HepG2 (cell line): ENCODE results near the gene MCRIP2.

ENCODE experiments used
- CREM ChIP-seq, 2 experiments: sonication (generic) in 1 of 2; formaldehyde crosslinking in 1 of 2; IDR thresholded peaks; 2 replicates each; pipeline versions ENCODE4 v1.4.0 to v1.6.1; 2016 to 2020; ENCODE audit warnings: antibody characterized with exemption in 1 of 2, mild to moderate bottlenecking in 1 of 2, missing genetic modification reagents in 1 of 2
- FOXK1 ChIP-seq: sonication (generic); formaldehyde crosslinking; IDR thresholded peaks from 2 replicates; pipeline ENCODE4 v1.4.0; 2020; ENCODE audit warnings: low read depth, missing genetic modification reagents, borderline replicate concordance
- REPIN1 ChIP-seq: sonication (generic); formaldehyde crosslinking; IDR thresholded peaks from 2 replicates; pipeline ENCODE4 v1.8.0; 2022; ENCODE audit warnings: missing genetic modification reagents, low read depth, mild to moderate bottlenecking, borderline replicate concordance
- RNF2 ChIP-seq: fragments of 450-650 bp; conservative IDR thresholded peaks from 2 replicates; pipeline ENCODE4 v1.6.1; 2016; ENCODE audit warnings: low read depth
- TBL1XR1 ChIP-seq: fragments of 150-350 bp; IDR thresholded peaks from 2 replicates; pipeline ENCODE4 v1.6.1; 2014; ENCODE audit warnings: borderline replicate concordance, low read length; ENCODE audit not compliant: partially characterized antibody
- THAP11 ChIP-seq: IDR thresholded peaks from 2 replicates; pipeline ENCODE4 v1.6.1; 2016; ENCODE audit warnings: missing biosample characterization, missing genetic modification reagents
- U2AF1 ChIP-seq: fragments of 200-400 bp; formaldehyde crosslinking; optimal IDR thresholded peaks from 2 replicates; pipeline ENCODE3; 2017; ENCODE audit warnings: mild to moderate bottlenecking, low read depth, low read length
- ZNF605 ChIP-seq: sonication (generic); formaldehyde crosslinking; IDR thresholded peaks from 2 replicates; pipeline ENCODE4 v1.8.0; 2022; ENCODE audit warnings: mild to moderate bottlenecking, missing genetic modification reagents
- ZNF720 ChIP-seq: sonication (generic); formaldehyde crosslinking; IDR thresholded peaks from 2 replicates; pipeline ENCODE4 v1.4.0; 2020; ENCODE audit warnings: missing genetic modification reagents
- TF ChIP-seq, protein P1 (sequence below): sonication (generic); formaldehyde crosslinking; IDR thresholded peaks from 2 replicates; pipeline ENCODE4 v1.4.0; 2020; ENCODE audit warnings: missing genetic modification reagents
- TF ChIP-seq, protein P2 (sequence below): sonication (generic); formaldehyde crosslinking; IDR thresholded peaks from 2 replicates; pipeline ENCODE4 v1.8.0; 2022; ENCODE audit warnings: low read depth, missing genetic modification reagents
- TF ChIP-seq, protein P3 (sequence below): sonication (generic); formaldehyde crosslinking; IDR thresholded peaks from 2 replicates; pipeline ENCODE4 v1.5.0; 2020; ENCODE audit warnings: mild to moderate bottlenecking, missing genetic modification reagents, moderate library complexity
- TF ChIP-seq, protein P4 (sequence below): conservative IDR thresholded peaks from 2 replicates; pipeline ENCODE4 v1.6.1; 2018; ENCODE audit warnings: missing genetic modification reagents

DNA sequence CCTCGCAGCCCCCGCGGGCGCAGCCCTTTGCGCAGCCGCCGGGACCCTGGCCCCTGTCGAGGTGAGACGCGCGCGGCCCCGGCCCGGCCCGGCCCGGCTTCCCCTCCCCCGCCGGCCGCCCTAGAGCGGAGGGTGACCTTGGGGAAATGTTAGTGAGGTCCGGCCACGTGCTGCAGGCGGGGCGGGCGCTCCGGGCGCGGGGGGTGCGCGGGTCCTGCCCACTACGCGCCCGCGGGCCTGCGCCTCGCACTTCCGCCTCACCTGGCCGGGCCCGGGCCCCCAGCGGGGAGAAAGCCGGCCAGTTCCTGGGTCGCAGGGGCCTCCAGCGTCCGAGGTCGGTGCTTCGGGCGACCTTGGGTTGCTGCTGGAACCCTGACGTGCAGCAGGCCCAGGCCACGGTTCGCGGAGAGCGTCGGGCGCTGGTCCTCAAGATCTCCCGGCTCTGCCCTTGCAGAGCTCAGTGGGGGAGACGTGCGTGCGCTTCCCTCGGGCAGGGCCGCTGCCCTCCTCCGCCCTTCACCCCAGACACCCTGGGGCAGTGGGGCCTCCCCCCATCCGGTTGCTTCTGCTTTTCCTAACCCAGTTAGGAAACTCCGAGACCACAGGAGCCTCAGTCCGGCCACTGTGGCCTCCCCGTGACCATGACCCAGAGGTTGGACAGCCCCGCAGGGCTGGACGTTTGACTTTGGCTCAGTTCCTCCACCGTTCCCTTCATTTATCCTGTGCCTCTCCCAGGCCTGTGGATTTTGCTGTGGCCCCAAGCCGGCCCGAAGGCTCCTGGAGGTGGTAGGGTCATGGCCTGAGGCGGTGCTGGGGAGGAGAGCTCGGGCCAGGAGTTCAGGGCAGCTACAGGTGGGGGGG is 791 bp downstream of the MCRIP2 start:
- TF ChIP-seq ZNF605 (no peak), RNF2 (peak; percentile 76), CREM (IDR thresholded peaks at IDR 0.05) (no peak), CREM (CRISPR knock-in tag; IDR thresholded peaks at IDR 0.05) (no peak), U2AF1 (no peak), REPIN1 (peak; percentile 67; the same call in 1 of the 2 replicates), TBL1XR1 (no peak), FOXK1 (CRISPR knock-in tag) (no peak), THAP11 (CRISPR knock-in tag) (peak; percentile 61; the same call in 1 of the 2 replicates), ZNF720 (CRISPR knock-in tag) (no peak)
- TF ChIP-seq, protein P1, sequence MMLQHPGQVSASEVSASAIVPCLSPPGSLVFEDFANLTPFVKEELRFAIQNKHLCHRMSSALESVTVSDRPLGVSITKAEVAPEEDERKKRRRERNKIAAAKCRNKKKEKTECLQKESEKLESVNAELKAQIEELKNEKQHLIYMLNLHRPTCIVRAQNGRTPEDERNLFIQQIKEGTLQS (CRISPR knock-in tag) = peak; percentile 60; the same call in 1 of the 2 replicates
- TF ChIP-seq, protein P2, sequence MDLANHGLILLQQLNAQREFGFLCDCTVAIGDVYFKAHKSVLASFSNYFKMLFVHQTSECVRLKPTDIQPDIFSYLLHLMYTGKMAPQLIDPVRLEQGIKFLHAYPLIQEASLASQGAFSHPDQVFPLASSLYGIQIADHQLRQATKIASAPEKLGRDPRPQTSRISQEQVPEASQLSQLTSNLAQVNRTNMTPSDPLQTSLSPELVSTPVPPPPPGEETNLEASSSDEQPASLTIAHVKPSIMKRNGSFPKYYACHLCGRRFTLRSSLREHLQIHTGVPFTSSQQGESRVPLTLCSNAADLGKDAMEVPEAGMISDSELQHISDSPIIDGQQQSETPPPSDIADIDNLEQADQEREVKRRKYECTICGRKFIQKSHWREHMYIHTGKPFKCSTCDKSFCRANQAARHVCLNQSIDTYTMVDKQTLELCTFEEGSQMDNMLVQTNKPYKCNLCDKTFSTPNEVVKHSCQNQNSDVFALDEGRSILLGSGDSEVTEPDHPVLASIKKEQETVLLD = peak; percentile 45; the same call in 1 of the 2 replicates
- TF ChIP-seq, protein P3, sequence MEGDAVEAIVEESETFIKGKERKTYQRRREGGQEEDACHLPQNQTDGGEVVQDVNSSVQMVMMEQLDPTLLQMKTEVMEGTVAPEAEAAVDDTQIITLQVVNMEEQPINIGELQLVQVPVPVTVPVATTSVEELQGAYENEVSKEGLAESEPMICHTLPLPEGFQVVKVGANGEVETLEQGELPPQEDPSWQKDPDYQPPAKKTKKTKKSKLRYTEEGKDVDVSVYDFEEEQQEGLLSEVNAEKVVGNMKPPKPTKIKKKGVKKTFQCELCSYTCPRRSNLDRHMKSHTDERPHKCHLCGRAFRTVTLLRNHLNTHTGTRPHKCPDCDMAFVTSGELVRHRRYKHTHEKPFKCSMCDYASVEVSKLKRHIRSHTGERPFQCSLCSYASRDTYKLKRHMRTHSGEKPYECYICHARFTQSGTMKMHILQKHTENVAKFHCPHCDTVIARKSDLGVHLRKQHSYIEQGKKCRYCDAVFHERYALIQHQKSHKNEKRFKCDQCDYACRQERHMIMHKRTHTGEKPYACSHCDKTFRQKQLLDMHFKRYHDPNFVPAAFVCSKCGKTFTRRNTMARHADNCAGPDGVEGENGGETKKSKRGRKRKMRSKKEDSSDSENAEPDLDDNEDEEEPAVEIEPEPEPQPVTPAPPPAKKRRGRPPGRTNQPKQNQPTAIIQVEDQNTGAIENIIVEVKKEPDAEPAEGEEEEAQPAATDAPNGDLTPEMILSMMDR (CRISPR knock-in tag) = 0 out of 2 replicates have a peak, but pooled peaks have one; percentile 8
- TF ChIP-seq, protein P4, sequence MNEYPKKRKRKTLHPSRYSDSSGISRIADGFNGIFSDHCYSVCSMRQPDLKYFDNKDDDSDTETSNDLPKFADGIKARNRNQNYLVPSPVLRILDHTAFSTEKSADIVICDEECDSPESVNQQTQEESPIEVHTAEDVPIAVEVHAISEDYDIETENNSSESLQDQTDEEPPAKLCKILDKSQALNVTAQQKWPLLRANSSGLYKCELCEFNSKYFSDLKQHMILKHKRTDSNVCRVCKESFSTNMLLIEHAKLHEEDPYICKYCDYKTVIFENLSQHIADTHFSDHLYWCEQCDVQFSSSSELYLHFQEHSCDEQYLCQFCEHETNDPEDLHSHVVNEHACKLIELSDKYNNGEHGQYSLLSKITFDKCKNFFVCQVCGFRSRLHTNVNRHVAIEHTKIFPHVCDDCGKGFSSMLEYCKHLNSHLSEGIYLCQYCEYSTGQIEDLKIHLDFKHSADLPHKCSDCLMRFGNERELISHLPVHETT (CRISPR knock-in tag) = peak; percentile 36; the same call in 1 of the 2 replicates
